SK-N-SH (cell line): Measurements from ENCODE around the gene AXIN2. TPM values are rescaled to one million over a fixed set of nuclear protein-coding genes. Genes with fewer than 3 reads are reported as not detected.

Experiments
- CTCF ChIA-PET: fragments of 300-600, 350-600 bp; formaldehyde crosslinking; extraction: SDS; loops from one replicate; lab custom pipeline; 2021; lab: Yijun Ruan, JAX
- POLR2A ChIA-PET: fragments of 350-600 bp; sonication (Branson Sonifier 250); formaldehyde crosslinking; extraction: SDS; loops from one replicate; lab custom pipeline; 2020; ENCODE audit warnings: antibody characterized with exemption, inconsistent platforms; lab: Yijun Ruan, JAX
- DNase-seq: peaks from one replicate; pipeline ENCODE4 v3.0.0; 2012
- H2AFZ ChIP-seq: fragments of 200-600 bp; sonication (generic); 2 replicates; pipeline ENCODE4 v1.8.1; 2016; ENCODE audit warnings: antibody characterized with exemption, mild to moderate bottlenecking, low read depth
- H3F3A ChIP-seq: fragments of 200-600 bp; sonication (generic); replicated peaks from 2 replicates; pipeline ENCODE3; 2016; ENCODE audit warnings: antibody characterized with exemption, mild to moderate bottlenecking; ENCODE audit not compliant: insufficient read depth
- H3K27ac ChIP-seq, 2 experiments: fragments of 200-500 bp in 1 of 2; fragments of 200-600 bp in 1 of 2; sonication (Bioruptor generic) in 1 of 2; sonication (generic), shearing (Covaris generic) in 1 of 2; 2 replicates each; pipeline versions ENCODE4 v1.5.1 to v1.6.1; 2014 to 2016; ENCODE audit warnings: low read depth in 2 of 2, inconsistent platforms in 1 of 2, low read length in 1 of 2, mild to moderate bottlenecking in 1 of 2, mixed read lengths in 1 of 2
- H3K27me3 ChIP-seq: fragments of 200-600 bp; sonication (generic), shearing (Covaris generic); 2 replicates; pipeline ENCODE4 v1.6.1; 2016; ENCODE audit warnings: mixed run types; ENCODE audit not compliant: insufficient read depth
- H3K36me3 ChIP-seq, 2 experiments: fragments of 200-500 bp in 1 of 2; fragments of 200-600 bp in 1 of 2; sonication (Bioruptor generic) in 1 of 2; sonication (generic) in 1 of 2; replicated peaks in 1 of 2; 2 replicates each; pipeline versions ENCODE3 to v1.5.1; 2014 to 2016; ENCODE audit warnings: low read length in 1 of 2, mild to moderate bottlenecking in 1 of 2; ENCODE audit not compliant: insufficient read depth in 2 of 2, control insufficient read depth in 1 of 2
- H3K4me1 ChIP-seq, 2 experiments: fragments of 200-500 bp in 1 of 2; fragments of 200-600 bp in 1 of 2; sonication (Bioruptor generic) in 1 of 2; sonication (generic), shearing (Covaris generic) in 1 of 2; 2 replicates each; pipeline versions ENCODE4 v1.5.1 to v1.6.1; 2014 to 2016; ENCODE audit warnings: low read depth in 1 of 2, low read length in 1 of 2, mixed run types in 1 of 2; ENCODE audit not compliant: insufficient read depth in 2 of 2, control insufficient read depth in 1 of 2
- H3K4me2 ChIP-seq: fragments of 200-600 bp; sonication (generic), shearing (Covaris generic); 2 replicates; pipeline ENCODE4 v1.6.1; 2017; ENCODE audit warnings: mixed run types
- H3K4me3 ChIP-seq, 2 experiments: fragments of 200-500 bp in 1 of 2; fragments of 200-600 bp in 1 of 2; sonication (Bioruptor generic) in 1 of 2; sonication (generic), shearing (Covaris generic) in 1 of 2; 2 replicates each; pipeline versions ENCODE4 v1.5.1 to v1.8.1; 2014 to 2016; ENCODE audit warnings: low read depth in 2 of 2, inconsistent platforms in 1 of 2, low read length in 1 of 2, mild to moderate bottlenecking in 1 of 2, mixed read lengths in 1 of 2, moderate library complexity in 1 of 2
- H3K79me2 ChIP-seq: fragments of 200-600 bp; sonication (generic); 2 replicates; pipeline ENCODE4 v1.8.1; 2017; ENCODE audit warnings: mild to moderate bottlenecking; ENCODE audit not compliant: insufficient read depth
- H3K9ac ChIP-seq: fragments of 200-600 bp; sonication (generic); 2 replicates; pipeline ENCODE4 v1.6.1; 2017; ENCODE audit warnings: mixed run types
- H3K9me2 ChIP-seq: fragments of 200-600 bp; sonication (generic); 2 replicates; pipeline ENCODE4 v1.6.1; 2017; ENCODE audit warnings: mixed run types
- H3K9me3 ChIP-seq: fragments of 200-600 bp; sonication (generic); 2 replicates; pipeline ENCODE4 v1.6.1; 2017; ENCODE audit warnings: mixed run types, mild to moderate bottlenecking, moderate library complexity
- H4K20me1 ChIP-seq: fragments of 200-600 bp; sonication (generic); 2 replicates; pipeline ENCODE4 v1.6.1; 2017; ENCODE audit warnings: mild to moderate bottlenecking, mixed run types; ENCODE audit not compliant: insufficient read depth
- CHD2 ChIP-seq: fragments of 150-350 bp; IDR thresholded peaks from 2 replicates; pipeline ENCODE4 v1.6.1; 2018; ENCODE audit warnings: low read length; ENCODE audit not compliant: partially characterized antibody
- CTCF ChIP-seq: fragments of 200-600 bp; sonication (generic); IDR thresholded peaks from 2 replicates; pipeline ENCODE4 v1.6.1; 2017; ENCODE audit warnings: antibody characterized with exemption, mild to moderate bottlenecking, moderate library complexity
- EP300 ChIP-seq, 2 experiments: IDR thresholded peaks; 2 replicates each; pipeline versions ENCODE4 v1.4.0 to v1.6.1; 2012; ENCODE audit warnings: borderline replicate concordance in 1 of 2, low read depth in 1 of 2, low read length in 1 of 2
- FOSL2 ChIP-seq: IDR thresholded peaks from 2 replicates; pipeline ENCODE4 v1.4.0; 2012; ENCODE audit warnings: low read depth, mild to moderate bottlenecking, moderate library complexity, borderline replicate concordance
- GABPA ChIP-seq: IDR thresholded peaks from 2 replicates; pipeline ENCODE4 v1.4.0; 2012; ENCODE audit warnings: low read depth, mild to moderate bottlenecking
- MAX ChIP-seq: IDR thresholded peaks from 2 replicates; pipeline ENCODE4 v1.4.0; 2012; ENCODE audit warnings: low read depth
- MXI1 ChIP-seq: IDR thresholded peaks from 2 replicates; pipeline ENCODE4 v1.6.1; 2012; ENCODE audit warnings: mild to moderate bottlenecking, low read depth, low read length, improper control_type of control experiment
- NFIC ChIP-seq: IDR thresholded peaks from 2 replicates; pipeline ENCODE4 v1.4.0; 2012; ENCODE audit warnings: borderline replicate concordance
- NRF1 ChIP-seq: IDR thresholded peaks from 2 replicates; pipeline ENCODE4 v1.6.1; 2012; ENCODE audit warnings: low read depth, mild to moderate bottlenecking, low read length
- PBX3 ChIP-seq: IDR thresholded peaks from 2 replicates; pipeline ENCODE4; 2012
- RAD21 ChIP-seq: IDR thresholded peaks from 2 replicates; pipeline ENCODE4 v1.6.1; 2012; ENCODE audit warnings: mild to moderate bottlenecking, low read length
- REST ChIP-seq: IDR thresholded peaks from 2 replicates; pipeline ENCODE4 v1.6.1; 2012; ENCODE audit warnings: mild to moderate bottlenecking, low read depth, low read length, moderate library complexity
- RFX5 ChIP-seq: IDR thresholded peaks from 2 replicates; pipeline ENCODE4 v1.6.1; 2012; ENCODE audit warnings: mild to moderate bottlenecking, improper control_type of control experiment, low read length
- SIN3A ChIP-seq: IDR thresholded peaks from 2 replicates; pipeline ENCODE4 v1.6.1; 2012; ENCODE audit warnings: low read depth, mild to moderate bottlenecking, low read length, moderate library complexity, borderline replicate concordance
- TCF12 ChIP-seq: IDR thresholded peaks from 2 replicates; pipeline ENCODE4 v1.4.0; 2012
- TEAD4 ChIP-seq: IDR thresholded peaks from 2 replicates; pipeline ENCODE4 v1.4.0; 2012; ENCODE audit warnings: mild to moderate bottlenecking, borderline replicate concordance; ENCODE audit not compliant: insufficient read depth
- USF2 ChIP-seq: fragments of 150-350 bp; IDR thresholded peaks from 2 replicates; pipeline ENCODE4 v1.6.1; 2017; ENCODE audit warnings: antibody characterized with exemption, low read length, low read depth, borderline replicate concordance
- WGBS: methylation state at CpG from one replicate; pipeline ENCODE4 v1.1.6; 2017; ENCODE audit warnings: low lambda C conversion rate; 5-methylcytosine and 5-hydroxymethylcytosine counted together
- polyA plus RNA-seq, 3 experiments: library from polyadenylated mRNA; depleted of rRNA; stranded (reverse); fragments of >200 nt; gene quantifications; 2 replicates each; pipeline ENCODE4 v1.2.3, GENCODE V29; 2012

The AXIN2 gene
- polyA plus RNA-seq, 1 of the 3 experiments (the other 2 are of a cell fraction), result 8.3 TPM

GRCh38 chr17:65609749-65610148, 48.3 kb upstream of the AXIN2 start:
- Histone ChIP-seq H3K4me2 (no peak overlapping the region), H3K9ac (no peak overlapping the region), H2AFZ (no peak overlapping the region), H3K27me3 (no peaks in the 10 kb centered on the region), H4K20me1 (no peaks in the 10 kb centered on the region), H3K4me1 (no peaks in the 10 kb centered on the region), H3K9me2 (no peaks in the 10 kb centered on the region), H3K27ac (no peak overlapping the region), H3K79me2 (no peaks in the 10 kb centered on the region), H3K4me3 (no peak overlapping the region), H3K9me3 (no peaks in the 10 kb centered on the region)
- DNase-seq, result no peak
- POLR2A ChIA-PET, result no interaction called here
- 76% methylated on average over 2 of the region's 2 CpGs for WGBS
- CTCF ChIA-PET, result no interaction called here
- TF ChIP-seq NRF1 (no peak), CHD2 (no peak), REST (no peak), SIN3A (no peak), CTCF (no peak), RFX5 (no peak), MAX (no peak), MXI1 (no peak), USF2 (no peak), FOSL2 (no peak), RAD21 (no peak), NFIC (no peak), GABPA (no peak), PBX3 (no peak), TEAD4 (no peak), TCF12 (no peak), EP300 (IDR thresholded peaks at IDR 0.05; ENCODE audit: borderline replicate concordance in 1 of 2, low read depth in 1 of 2, low read length in 1 of 2) (no peak)
- TF ChIP-seq, all 33 proteins: peak for 0
- Histone ChIP-seq H3F3A (no peaks in the 10 kb centered on the region), H3K36me3 (no peaks in the 10 kb centered on the region)
